Measurements from ENCODE around the gene PBRM1. TPM values are rescaled to one million over a fixed set of nuclear protein-coding genes. Genes with fewer than 3 reads are reported as not detected.
A peak's percentile ranks its signal among the peaks of the same experiment; 100 is the strongest.

Gene PBRM1
- total and polyA plus RNA-seq, 2 of the 13 experiments (the other 11 are each of a cell fraction or from before 2014, with no cell fraction given) = 10.9 to 33.2 TPM

DNA sequence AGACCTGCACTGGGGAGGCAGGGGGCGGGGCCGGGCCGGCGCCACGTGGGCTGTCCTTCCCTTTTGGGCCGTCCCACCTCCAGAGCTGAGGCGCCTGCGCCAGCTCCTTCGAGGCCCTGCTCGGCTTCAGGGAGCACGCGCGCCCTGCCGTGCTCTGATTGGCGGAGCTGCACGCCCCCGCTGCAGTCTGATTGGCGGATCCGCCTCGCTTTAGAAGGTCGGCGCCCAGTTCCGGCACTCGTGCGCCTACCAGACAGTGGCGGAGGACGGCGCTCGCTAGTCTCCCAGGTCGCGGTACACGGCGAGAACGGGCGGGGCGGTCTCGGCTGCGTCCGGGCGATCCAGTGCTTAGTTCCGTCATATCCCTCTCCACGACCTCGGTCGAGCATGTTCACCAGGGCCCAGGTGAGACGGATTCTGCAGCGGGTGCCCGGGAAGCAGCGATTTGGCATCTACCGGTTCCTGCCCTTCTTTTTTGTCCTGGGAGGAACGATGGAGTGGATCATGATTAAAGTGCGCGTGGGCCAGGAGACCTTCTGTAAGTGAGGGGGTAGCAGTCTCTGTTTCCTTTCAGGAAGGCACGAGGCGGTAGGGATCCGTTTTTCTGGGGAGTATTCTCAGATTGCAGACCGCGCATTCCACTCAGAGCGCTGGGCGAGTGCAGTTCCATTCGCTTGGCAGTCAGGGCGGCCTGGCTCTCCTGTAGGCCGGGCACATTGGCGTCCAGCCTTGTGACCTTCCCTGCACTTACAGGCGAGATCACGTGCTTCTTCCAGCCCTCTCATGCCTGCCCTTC lies 149.1 kb downstream of the PBRM1 start, which contains the start of gene UQCC5 (continued):
- TF ChIP-seq, protein P1, sequence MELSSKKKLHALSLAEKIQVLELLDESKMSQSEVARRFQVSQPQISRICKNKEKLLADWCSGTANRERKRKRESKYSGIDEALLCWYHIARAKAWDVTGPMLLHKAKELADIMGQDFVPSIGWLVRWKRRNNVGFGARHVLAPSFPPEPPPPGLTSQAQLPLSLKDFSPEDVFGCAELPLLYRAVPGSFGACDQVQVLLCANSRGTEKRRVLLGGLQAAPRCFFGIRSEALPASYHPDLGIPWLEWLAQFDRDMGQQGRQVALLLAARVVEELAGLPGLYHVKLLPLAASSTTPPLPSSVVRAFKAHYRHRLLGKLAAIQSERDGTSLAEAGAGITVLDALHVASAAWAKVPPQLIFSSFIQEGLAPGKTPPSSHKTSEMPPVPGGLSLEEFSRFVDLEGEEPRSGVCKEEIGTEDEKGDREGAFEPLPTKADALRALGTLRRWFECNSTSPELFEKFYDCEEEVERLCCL (CRISPR knock-in tag; IDR thresholded peaks at IDR 0.05; ENCODE audit: borderline replicate concordance) = no peak
- TF ChIP-seq ZNF772 (CRISPR knock-in tag; IDR thresholded peaks at IDR 0.05) (peak; percentile 94), SP4 (CRISPR knock-in tag; IDR thresholded peaks at IDR 0.05) (peak; percentile 81; the same call in 1 of the 2 replicates), CEBPB (IDR thresholded peaks at IDR 0.05; ENCODE audit: borderline replicate concordance, low read depth, low read length) (no peak), YEATS4 (CRISPR knock-in tag; IDR thresholded peaks at IDR 0.05; ENCODE audit: borderline replicate concordance) (peak; percentile 94), AGO1 (IDR thresholded peaks at IDR 0.05; ENCODE audit: low read depth, low read length, poor library complexity, severe bottlenecking) (peak; percentile 90), ZKSCAN1 (IDR thresholded peaks at IDR 0.05; ENCODE audit: low read length) (no peak), NFRKB (IDR thresholded peaks at IDR 0.05) (no peak)
- TF ChIP-seq, protein P2, sequence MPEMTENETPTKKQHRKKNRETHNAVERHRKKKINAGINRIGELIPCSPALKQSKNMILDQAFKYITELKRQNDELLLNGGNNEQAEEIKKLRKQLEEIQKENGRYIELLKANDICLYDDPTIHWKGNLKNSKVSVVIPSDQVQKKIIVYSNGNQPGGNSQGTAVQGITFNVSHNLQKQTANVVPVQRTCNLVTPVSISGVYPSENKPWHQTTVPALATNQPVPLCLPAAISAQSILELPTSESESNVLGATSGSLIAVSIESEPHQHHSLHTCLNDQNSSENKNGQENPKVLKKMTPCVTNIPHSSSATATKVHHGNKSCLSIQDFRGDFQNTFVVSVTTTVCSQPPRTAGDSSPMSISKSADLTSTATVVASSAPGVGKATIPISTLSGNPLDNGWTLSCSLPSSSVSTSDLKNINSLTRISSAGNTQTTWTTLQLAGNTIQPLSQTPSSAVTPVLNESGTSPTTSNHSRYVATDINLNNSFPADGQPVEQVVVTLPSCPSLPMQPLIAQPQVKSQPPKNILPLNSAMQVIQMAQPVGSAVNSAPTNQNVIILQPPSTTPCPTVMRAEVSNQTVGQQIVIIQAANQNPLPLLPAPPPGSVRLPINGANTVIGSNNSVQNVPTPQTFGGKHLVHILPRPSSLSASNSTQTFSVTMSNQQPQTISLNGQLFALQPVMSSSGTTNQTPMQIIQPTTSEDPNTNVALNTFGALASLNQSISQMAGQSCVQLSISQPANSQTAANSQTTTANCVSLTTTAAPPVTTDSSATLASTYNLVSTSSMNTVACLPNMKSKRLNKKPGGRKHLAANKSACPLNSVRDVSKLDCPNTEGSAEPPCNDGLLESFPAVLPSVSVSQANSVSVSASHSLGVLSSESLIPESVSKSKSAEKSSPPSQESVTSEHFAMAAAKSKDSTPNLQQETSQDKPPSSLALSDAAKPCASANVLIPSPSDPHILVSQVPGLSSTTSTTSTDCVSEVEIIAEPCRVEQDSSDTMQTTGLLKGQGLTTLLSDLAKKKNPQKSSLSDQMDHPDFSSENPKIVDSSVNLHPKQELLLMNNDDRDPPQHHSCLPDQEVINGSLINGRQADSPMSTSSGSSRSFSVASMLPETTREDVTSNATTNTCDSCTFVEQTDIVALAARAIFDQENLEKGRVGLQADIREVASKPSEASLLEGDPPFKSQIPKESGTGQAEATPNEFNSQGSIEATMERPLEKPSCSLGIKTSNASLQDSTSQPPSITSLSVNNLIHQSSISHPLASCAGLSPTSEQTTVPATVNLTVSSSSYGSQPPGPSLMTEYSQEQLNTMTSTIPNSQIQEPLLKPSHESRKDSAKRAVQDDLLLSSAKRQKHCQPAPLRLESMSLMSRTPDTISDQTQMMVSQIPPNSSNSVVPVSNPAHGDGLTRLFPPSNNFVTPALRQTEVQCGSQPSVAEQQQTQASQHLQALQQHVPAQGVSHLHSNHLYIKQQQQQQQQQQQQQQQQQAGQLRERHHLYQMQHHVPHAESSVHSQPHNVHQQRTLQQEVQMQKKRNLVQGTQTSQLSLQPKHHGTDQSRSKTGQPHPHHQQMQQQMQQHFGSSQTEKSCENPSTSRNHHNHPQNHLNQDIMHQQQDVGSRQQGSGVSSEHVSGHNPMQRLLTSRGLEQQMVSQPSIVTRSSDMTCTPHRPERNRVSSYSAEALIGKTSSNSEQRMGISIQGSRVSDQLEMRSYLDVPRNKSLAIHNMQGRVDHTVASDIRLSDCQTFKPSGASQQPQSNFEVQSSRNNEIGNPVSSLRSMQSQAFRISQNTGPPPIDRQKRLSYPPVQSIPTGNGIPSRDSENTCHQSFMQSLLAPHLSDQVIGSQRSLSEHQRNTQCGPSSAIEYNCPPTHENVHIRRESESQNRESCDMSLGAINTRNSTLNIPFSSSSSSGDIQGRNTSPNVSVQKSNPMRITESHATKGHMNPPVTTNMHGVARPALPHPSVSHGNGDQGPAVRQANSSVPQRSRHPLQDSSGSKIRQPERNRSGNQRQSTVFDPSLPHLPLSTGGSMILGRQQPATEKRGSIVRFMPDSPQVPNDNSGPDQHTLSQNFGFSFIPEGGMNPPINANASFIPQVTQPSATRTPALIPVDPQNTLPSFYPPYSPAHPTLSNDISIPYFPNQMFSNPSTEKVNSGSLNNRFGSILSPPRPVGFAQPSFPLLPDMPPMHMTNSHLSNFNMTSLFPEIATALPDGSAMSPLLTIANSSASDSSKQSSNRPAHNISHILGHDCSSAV (CRISPR knock-in tag; IDR thresholded peaks at IDR 0.05; ENCODE audit: borderline replicate concordance) = no peak
- TF ChIP-seq, protein P3, sequence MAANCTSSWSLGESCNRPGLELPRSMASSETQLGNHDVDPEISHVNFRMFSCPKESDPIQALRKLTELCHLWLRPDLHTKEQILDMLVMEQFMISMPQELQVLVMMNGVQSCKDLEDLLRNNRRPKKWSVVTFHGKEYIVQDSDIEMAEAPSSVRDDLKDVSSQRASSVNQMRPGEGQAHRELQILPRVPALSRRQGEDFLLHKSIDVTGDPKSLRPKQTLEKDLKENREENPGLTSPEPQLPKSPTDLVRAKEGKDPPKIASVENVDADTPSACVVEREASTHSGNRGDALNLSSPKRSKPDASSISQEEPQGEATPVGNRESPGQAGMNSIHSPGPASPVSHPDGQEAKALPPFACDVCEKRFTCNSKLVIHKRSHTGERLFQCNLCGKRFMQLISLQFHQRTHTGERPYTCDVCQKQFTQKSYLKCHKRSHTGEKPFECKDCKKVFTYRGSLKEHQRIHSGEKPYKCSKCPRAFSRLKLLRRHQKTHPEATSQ (CRISPR knock-in tag; IDR thresholded peaks at IDR 0.05; ENCODE audit: borderline replicate concordance) = 0 out of 2 replicates have a peak, but pooled peaks have one; percentile 13
- TF ChIP-seq, protein P4, sequence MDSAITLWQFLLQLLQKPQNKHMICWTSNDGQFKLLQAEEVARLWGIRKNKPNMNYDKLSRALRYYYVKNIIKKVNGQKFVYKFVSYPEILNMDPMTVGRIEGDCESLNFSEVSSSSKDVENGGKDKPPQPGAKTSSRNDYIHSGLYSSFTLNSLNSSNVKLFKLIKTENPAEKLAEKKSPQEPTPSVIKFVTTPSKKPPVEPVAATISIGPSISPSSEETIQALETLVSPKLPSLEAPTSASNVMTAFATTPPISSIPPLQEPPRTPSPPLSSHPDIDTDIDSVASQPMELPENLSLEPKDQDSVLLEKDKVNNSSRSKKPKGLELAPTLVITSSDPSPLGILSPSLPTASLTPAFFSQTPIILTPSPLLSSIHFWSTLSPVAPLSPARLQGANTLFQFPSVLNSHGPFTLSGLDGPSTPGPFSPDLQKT (CRISPR knock-in tag; IDR thresholded peaks at IDR 0.05; ENCODE audit: borderline replicate concordance) = 0 out of 2 replicates have a peak, but pooled peaks have one; percentile 39
- TF ChIP-seq, protein P5, sequence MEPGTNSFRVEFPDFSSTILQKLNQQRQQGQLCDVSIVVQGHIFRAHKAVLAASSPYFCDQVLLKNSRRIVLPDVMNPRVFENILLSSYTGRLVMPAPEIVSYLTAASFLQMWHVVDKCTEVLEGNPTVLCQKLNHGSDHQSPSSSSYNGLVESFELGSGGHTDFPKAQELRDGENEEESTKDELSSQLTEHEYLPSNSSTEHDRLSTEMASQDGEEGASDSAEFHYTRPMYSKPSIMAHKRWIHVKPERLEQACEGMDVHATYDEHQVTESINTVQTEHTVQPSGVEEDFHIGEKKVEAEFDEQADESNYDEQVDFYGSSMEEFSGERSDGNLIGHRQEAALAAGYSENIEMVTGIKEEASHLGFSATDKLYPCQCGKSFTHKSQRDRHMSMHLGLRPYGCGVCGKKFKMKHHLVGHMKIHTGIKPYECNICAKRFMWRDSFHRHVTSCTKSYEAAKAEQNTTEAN (CRISPR knock-in tag; conservative IDR thresholded peaks at IDR 0.05) = peak; percentile 48
